ENCODE measurements around the gene TSC22D4.

DNA sequence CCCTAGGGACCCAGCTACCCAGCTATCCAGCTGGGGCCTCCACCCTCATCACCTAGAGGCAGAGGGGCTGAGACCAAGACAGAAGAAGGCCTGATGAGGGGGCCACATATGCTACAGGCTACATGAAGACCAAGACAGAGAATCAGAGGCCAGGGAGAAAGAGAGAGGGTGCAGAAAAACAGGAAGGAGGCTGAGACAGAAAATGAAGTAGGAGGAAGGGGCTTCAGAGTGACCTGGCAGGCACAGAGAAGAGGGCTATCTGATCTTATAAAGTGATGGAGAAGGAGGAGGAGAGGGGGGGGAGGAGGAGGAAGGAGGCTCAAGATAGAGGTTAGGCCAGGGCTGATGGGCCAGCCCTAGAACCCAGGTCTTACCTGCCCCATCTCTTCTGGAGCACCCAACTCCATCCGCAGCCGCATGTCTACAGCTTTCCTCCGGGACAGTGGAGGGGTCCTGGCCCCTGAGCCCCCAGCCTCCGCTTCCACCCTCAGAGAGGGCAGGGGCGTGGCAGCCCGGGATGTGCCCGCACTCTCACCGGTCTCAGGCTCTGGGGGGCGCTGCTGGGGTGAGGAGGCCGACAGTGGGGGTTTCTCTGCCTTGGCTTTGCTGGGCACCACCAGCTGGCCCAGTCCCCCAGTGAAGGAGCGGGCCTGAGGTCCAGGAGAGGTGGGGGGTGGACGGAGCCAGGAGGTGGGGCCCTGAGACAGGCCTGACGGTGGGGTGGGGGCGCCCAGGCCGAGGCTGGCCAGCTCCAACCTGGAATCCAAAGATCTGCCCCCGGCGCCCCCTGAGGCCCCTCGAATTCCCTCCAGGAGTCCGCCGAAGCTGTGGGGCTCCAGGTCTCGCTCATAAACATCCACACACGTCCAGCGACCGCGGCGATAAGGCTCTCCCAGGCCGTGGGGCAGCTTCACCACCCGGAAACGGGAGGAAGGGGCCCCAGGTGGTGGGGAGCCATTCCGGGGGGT, 1.8 kb downstream of the TSC22D4 start:
- TF ChIP-seq CTCF (IDR thresholded peaks at IDR 0.05) = no peak
- no peak for TF ChIP-seq RFX5 (IDR thresholded peaks at IDR 0.05)
- no peak for TF ChIP-seq BHLHE40 (IDR thresholded peaks at IDR 0.05; ENCODE audit: low read depth, low read length)
- TF ChIP-seq, protein P1, sequence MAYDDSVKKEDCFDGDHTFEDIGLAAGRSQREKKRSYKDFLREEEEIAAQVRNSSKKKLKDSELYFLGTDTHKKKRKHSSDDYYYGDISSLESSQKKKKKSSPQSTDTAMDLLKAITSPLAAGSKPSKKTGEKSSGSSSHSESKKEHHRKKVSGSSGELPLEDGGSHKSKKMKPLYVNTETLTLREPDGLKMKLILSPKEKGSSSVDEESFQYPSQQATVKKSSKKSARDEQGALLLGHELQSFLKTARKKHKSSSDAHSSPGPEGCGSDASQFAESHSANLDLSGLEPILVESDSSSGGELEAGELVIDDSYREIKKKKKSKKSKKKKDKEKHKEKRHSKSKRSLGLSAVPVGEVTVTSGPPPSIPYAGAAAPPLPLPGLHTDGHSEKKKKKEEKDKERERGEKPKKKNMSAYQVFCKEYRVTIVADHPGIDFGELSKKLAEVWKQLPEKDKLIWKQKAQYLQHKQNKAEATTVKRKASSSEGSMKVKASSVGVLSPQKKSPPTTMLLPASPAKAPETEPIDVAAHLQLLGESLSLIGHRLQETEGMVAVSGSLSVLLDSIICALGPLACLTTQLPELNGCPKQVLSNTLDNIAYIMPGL (CRISPR knock-in tag; IDR thresholded peaks at IDR 0.05; ENCODE audit: borderline replicate concordance) = no peak
- no peak for TF ChIP-seq JUN (IDR thresholded peaks at IDR 0.05)
- no peak for TF ChIP-seq CEBPB (IDR thresholded peaks at IDR 0.05)
- no peak for TF ChIP-seq CHD2 (IDR thresholded peaks at IDR 0.05; ENCODE audit: low read length, partially characterized antibody)
- no peak for TF ChIP-seq SREBF2 (IDR thresholded peaks at IDR 0.05)
- TF ChIP-seq, protein P2, sequence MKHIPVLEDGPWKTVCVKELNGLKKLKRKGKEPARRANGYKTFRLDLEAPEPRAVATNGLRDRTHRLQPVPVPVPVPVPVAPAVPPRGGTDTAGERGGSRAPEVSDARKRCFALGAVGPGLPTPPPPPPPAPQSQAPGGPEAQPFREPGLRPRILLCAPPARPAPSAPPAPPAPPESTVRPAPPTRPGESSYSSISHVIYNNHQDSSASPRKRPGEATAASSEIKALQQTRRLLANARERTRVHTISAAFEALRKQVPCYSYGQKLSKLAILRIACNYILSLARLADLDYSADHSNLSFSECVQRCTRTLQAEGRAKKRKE (CRISPR knock-in tag; IDR thresholded peaks at IDR 0.05; ENCODE audit: low read depth) = no peak

All from A549 (cell line).